Raji (cell line): Measurements from ENCODE around the gene CEP85.

Experiments
- POLR2A ChIP-seq: IDR thresholded peaks from 2 replicates; pipeline ENCODE4 v1.6.1; 2011; ENCODE audit warnings: low read depth, low read length, control low read depth; ENCODE audit not compliant: insufficient read depth

Gene CEP85

GRCh38 chr1:26259005-26259404, 25.0 kb downstream of the CEP85 start:
- no peak for TF ChIP-seq POLR2A

DNA sequence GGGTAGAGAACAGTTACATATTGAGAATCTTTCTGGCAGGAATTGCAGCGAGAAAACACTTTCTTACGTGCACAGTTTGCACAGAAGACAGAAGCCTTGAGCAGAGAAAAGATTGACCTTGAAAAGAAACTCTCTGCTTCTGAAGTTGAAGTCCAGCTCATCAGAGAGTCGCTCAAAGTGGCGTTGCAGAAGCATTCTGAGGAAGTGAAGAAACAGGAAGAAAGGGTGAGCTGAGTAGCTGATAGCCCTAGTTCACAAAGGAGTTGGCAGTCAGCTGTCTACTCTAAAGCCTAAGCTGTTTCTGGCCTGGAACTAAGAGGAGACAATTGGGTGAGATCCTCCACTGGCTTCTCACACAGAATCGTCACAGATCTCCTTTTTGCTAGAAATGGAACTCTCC, 25.6 kb downstream of the CEP85 start:
- TF ChIP-seq POLR2A: no peak

DNA sequence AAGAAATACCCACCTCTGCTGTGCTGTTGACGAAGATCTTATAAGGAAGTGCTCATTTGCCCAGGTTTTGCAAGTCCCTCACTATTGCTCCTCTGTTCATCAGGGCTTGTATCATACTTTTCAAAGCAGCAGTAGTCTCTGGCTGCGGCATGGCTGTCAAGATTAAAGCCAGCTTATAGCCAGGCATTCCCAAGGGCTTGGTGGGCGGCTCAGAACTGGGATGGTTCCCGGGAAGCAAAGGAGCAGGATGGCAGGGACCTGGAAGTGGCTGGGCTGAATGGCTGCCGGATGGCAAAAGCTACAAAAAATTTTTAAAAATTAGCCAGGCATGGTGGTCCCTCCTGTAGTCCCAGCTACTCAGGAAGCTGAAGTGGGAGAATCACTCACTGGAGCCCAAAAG, 29.2 kb downstream of the CEP85 start:
- TF ChIP-seq POLR2A: no peak

DNA sequence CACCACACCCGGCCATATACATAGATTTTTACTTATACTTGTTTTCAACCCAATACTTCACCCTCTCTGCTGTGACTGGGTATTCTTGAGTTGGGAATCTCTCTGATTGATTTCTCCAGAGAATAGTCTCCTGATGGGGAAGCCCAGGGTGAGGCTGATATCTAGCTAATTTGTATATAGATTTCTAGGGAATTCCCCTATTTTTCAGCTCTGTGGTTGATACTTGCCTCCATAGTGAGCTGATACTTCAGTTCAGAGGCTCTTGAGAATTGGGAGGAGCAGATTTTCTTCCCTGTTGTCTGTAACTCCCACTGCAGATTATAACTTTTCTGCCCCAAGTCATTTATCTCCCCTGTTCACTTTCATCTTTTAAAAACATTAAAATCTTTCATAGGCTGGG, 31.4 kb downstream of the CEP85 start:
- TF ChIP-seq POLR2A: no peak

- no peak for TF ChIP-seq POLR2A
Measured at GRCh38 chr1:26268290-26269197, 34.5 kb downstream of the CEP85 start.

- no peak for TF ChIP-seq POLR2A
Measured at GRCh38 chr1:26269198-26269550, 35.2 kb downstream of the CEP85 start.

GRCh38 chr1:26274801-26275425, 40.9 kb downstream of the CEP85 start:
- no peak for TF ChIP-seq POLR2A

DNA sequence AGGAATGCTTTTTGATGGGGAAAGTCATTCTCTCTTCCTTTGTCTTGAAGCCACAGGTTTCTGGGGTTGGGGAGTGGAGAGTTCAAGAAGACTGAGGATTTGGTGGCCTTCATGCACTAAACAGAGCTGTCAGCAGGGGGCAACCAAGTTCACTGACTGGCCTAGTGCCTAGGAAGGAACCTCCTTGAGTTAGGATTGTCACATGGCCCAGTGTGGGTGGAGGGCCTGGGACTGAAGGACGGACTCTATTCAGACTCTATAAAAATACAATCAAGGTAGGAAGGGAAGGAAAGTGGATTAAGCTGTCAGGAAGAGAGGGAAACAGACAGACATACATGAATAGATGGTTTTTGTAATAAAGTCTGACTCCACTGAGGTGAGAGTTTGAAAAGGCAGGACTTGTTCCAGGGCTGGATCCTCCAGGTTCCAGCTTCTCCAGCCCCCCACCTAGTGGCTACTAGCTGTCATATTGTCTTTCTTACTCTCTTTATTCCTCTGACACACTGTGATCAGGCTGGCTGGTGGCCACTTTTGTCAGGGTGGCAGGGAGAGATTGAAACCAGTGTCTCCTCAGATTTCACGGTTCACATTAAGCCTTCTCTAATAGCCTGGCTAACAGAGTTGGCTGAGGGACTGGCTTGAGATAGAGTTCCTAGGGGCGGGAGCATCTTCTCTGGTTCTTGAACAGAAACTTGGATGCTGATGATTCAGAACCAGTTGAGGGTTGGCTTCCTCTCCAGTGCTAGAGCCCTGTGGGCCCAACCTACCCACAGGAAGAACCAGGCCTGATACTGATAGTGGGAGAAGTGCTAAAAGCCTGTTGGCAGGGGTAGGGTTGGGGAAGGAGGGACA, 41.8 kb downstream of the CEP85 start:
- no peak for TF ChIP-seq POLR2A

GRCh38 chr1:26276432-26276838, 42.4 kb downstream of the CEP85 start:
- no peak for TF ChIP-seq POLR2A

DNA sequence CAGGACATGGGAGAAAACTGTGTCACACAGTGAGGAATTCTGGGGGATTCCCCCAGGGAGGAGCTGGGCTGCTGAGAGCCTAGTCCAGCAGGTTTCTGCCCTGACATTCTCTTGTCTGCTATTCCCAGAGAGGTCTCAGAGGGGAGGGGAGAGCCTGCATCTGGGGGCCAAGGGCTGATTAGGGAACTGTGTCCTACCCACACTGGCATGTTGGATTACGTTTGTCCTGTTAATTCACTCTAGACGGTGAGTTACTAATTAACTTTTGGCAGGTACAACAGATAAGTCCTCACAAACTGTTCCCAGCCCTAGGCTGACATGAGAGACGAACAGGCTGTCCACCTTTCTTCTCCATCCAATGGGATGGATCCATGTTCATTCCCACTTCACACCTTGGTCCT, 43.3 kb downstream of the CEP85 start:
- no peak for TF ChIP-seq POLR2A

- TF ChIP-seq POLR2A: no peak
Measured at GRCh38 chr1:26277719-26278118, 43.7 kb downstream of the CEP85 start.

DNA sequence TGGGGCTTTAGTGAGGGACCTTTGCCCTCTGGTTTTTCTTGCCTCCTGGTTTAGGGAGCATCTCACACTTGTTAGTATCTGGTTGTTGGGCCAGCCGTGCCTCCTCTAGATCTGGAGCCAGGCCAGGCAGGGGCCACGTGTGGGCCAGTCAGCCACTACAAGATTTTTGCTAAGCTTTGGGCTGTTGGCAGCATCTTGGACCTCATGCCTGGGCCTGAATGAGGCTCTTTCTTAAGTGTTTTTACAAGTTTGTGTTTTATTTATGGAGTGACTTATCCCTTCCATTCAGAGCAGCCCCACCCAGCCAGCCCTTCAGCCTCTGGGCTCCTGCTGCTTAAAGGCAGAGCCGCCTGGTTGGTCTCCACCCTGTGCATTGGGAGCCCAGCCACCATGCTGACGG, 44.3 kb downstream of the CEP85 start:
- TF ChIP-seq POLR2A: no peak

GRCh38 chr1:26278724-26279455, 44.9 kb downstream of the CEP85 start:
- TF ChIP-seq POLR2A: no peak

- TF ChIP-seq POLR2A: peak; percentile 80
Measured at GRCh38 chr1:26279456-26280332, 45.7 kb downstream of the CEP85 start, which contains the start of gene SH3BGRL3. Gene SH3BGRL3 (plus strand): TSS chr1:26280086. CDS start chr1:26280156, 70 bp downstream.
